Parathyroid adenoma (tissue), 2 donors: ENCODE data around the gene TBXAS1.

Experiments used
- H2AFZ ChIP-seq: fragments of 300-600 bp; sonication (generic); one replicate; pipeline ENCODE4 v1.7.0; 2017; ENCODE audit warnings: antibody characterized with exemption, mild to moderate bottlenecking
- H3K27ac ChIP-seq: fragments of 300-600 bp; sonication (generic); one replicate; pipeline ENCODE4 v1.7.0; 2017
- H3K27me3 ChIP-seq: fragments of 300-600 bp; sonication (generic); one replicate; pipeline ENCODE4 v1.7.0; 2017; ENCODE audit warnings: low read length; ENCODE audit not compliant: control insufficient read depth, insufficient read depth
- H3K36me3 ChIP-seq: fragments of 300-600 bp; sonication (generic); one replicate; pipeline ENCODE4 v1.7.0; 2017; ENCODE audit warnings: low read length; ENCODE audit not compliant: control insufficient read depth, insufficient read depth
- H3K4me1 ChIP-seq: fragments of 300-600 bp; sonication (generic); one replicate; pipeline ENCODE4 v1.7.0; 2017; ENCODE audit warnings: control low read depth
- H3K4me2 ChIP-seq: fragments of 300-600 bp; sonication (generic); one replicate; pipeline ENCODE4 v1.7.0; 2017; ENCODE audit warnings: low read length
- H3K4me3 ChIP-seq: fragments of 300-600 bp; sonication (generic); one replicate; pipeline ENCODE4 v1.7.0; 2017; ENCODE audit warnings: low read depth, low read length
- H3K79me2 ChIP-seq: fragments of 300-600 bp; sonication (generic); one replicate; pipeline ENCODE4 v1.7.0; 2017; ENCODE audit warnings: control low read depth
- H3K9ac ChIP-seq: fragments of 300-600 bp; sonication (generic); one replicate; pipeline ENCODE4 v1.7.0; 2017; ENCODE audit warnings: mild to moderate bottlenecking
- H3K9me3 ChIP-seq: fragments of 300-600 bp; sonication (generic); one replicate; pipeline ENCODE4 v1.7.0; 2017; ENCODE audit warnings: low read length; ENCODE audit not compliant: control insufficient read depth
- TF ChIP-seq, protein P1 (sequence below): fragments of 300-600 bp; sonication (generic); IDR thresholded peaks from one replicate; pipeline ENCODE4 v1.7.0; 2017; ENCODE audit warnings: antibody characterized with exemption, mild to moderate bottlenecking
- donor health status: primary hyperparathyroidism.

The TBXAS1 gene

DNA sequence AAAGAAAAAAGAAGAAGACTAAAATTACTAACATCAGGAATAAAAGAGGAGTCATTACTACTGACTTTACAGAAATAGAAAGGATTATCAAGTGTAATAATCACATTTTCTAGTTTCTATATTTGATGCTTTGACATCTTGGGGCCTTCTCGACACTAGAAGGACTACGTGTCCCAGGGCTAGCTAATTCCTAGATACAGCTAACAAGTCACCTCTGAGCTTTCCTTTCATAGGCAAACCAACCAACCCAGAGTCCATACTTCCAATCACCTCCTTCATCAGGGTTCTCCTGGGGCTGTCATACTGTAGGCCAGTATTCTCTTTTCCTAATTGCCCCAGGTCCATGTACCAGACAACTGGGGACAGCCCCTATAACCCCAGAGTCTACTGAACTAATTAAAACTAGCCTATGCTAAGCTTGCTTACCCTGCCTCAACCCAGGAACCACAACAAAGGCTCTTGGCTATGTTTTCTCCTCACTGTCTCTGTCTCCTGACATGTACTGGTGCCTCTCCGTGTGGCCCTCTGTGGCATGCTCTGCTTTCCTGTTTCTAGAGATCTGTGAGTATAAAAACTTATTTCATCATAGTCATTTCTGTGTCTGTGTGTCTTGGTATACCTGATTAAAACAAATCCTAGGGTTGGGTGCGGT, 240.4 kb downstream of the TBXAS1 start:
- no peaks in the 10 kb centered on the region for H3K9me3 ChIP-seq
- no peak overlapping the region for H3K27ac ChIP-seq
- H3K4me1 ChIP-seq = no peaks in the 10 kb centered on the region
- H3K79me2 ChIP-seq = no peaks in the 10 kb centered on the region
- H3K9ac ChIP-seq = no peak overlapping the region
- H3K36me3 ChIP-seq = no peaks in the 10 kb centered on the region
- no peak overlapping the region for H2AFZ ChIP-seq
- H3K4me3 ChIP-seq = no peak overlapping the region
- H3K4me2 ChIP-seq = no peak overlapping the region
- no peaks in the 10 kb centered on the region for H3K27me3 ChIP-seq
- TF ChIP-seq, protein P1, sequence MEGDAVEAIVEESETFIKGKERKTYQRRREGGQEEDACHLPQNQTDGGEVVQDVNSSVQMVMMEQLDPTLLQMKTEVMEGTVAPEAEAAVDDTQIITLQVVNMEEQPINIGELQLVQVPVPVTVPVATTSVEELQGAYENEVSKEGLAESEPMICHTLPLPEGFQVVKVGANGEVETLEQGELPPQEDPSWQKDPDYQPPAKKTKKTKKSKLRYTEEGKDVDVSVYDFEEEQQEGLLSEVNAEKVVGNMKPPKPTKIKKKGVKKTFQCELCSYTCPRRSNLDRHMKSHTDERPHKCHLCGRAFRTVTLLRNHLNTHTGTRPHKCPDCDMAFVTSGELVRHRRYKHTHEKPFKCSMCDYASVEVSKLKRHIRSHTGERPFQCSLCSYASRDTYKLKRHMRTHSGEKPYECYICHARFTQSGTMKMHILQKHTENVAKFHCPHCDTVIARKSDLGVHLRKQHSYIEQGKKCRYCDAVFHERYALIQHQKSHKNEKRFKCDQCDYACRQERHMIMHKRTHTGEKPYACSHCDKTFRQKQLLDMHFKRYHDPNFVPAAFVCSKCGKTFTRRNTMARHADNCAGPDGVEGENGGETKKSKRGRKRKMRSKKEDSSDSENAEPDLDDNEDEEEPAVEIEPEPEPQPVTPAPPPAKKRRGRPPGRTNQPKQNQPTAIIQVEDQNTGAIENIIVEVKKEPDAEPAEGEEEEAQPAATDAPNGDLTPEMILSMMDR = no peak
